Panc1 (cell line): ENCODE data around the gene C11orf42. TPM values are rescaled to one million over a fixed set of nuclear protein-coding genes. Genes with fewer than 3 reads are reported as not detected.

Experiments
- ATAC-seq: fragments of 200-7000 bp; cut with Tn5 transposase; 2 replicates; pipeline ENCODE4 v1.9.1; 2020; ENCODE audit warnings: mild to moderate bottlenecking, moderate library complexity
- BruUV-seq: library from RNA; stranded (reverse); fragments of 400-500 nt; replicated peaks from 2 replicates; lab custom pipeline; 2021; lab: Mats Ljungman, UMichigan
- CTCF ChIA-PET: fragments of 300-600 bp; sonication (Branson Sonifier 250); formaldehyde crosslinking; loops from one replicate; lab custom pipeline; 2022; ENCODE audit warnings: antibody characterized with exemption; lab: Charles Lee
- POLR2A ChIA-PET: fragments of 300-600 bp; sonication (Branson Sonifier 250); formaldehyde crosslinking; loops from one replicate; lab custom pipeline; 2022; ENCODE audit warnings: antibody characterized with exemption; lab: Charles Lee
- DNase-seq: peaks from one replicate; pipeline ENCODE4 v3.0.0-alpha.2; 2010; ENCODE audit warnings: low read depth, low spot score
- H3K27ac ChIP-seq: 2 replicates; pipeline ENCODE4 v1.5.1; 2011; ENCODE audit warnings: mild to moderate bottlenecking, low read length, inconsistent platforms
- H3K27me3 ChIP-seq: fragments of 200-500 bp; sonication (Bioruptor generic); 2 replicates; pipeline ENCODE4 v1.6.0; 2014; ENCODE audit warnings: low read length, inconsistent platforms; ENCODE audit not compliant: control insufficient read depth, insufficient read depth
- H3K36me3 ChIP-seq: fragments of 200-500 bp; sonication (Bioruptor generic); 2 replicates; pipeline ENCODE4 v1.5.1; 2014; ENCODE audit warnings: inconsistent platforms, mild to moderate bottlenecking, low read length, moderate library complexity; ENCODE audit not compliant: control insufficient read depth, insufficient read depth
- H3K4me1 ChIP-seq: 2 replicates; pipeline ENCODE4 v1.5.1; 2011; ENCODE audit warnings: inconsistent platforms, mild to moderate bottlenecking, low read length, moderate library complexity; ENCODE audit not compliant: control insufficient read depth, insufficient read depth
- H3K4me3 ChIP-seq, 2 experiments: 2 replicates each; pipeline ENCODE4 v1.5.1; 2011 to 2012; ENCODE audit warnings: low read depth in 2 of 2, low read length in 2 of 2, mild to moderate bottlenecking in 2 of 2, inconsistent platforms in 1 of 2, moderate library complexity in 1 of 2
- H3K9me3 ChIP-seq: fragments of 200-500 bp; sonication (Bioruptor generic); 2 replicates; pipeline ENCODE4 v1.5.1; 2014; ENCODE audit warnings: low read depth, mild to moderate bottlenecking, inconsistent platforms, low read length, moderate library complexity; ENCODE audit not compliant: control insufficient read depth, insufficient read depth
- CTCF ChIP-seq: fragments of 450-650 bp; IDR thresholded peaks from 2 replicates; pipeline ENCODE4 v1.5.1; 2017; ENCODE audit warnings: mild to moderate bottlenecking
- POLR2AphosphoS5 ChIP-seq: IDR thresholded peaks from 2 replicates; pipeline ENCODE4 v1.6.1; 2012; ENCODE audit warnings: mild to moderate bottlenecking, low read depth, low read length, moderate library complexity
- SIN3A ChIP-seq: IDR thresholded peaks from 2 replicates; pipeline ENCODE4 v1.6.1; 2012; ENCODE audit warnings: low read depth, mild to moderate bottlenecking, low read length, moderate library complexity, borderline replicate concordance; ENCODE audit not compliant: insufficient read depth
- TCF7L2 ChIP-seq: IDR thresholded peaks from 2 replicates; pipeline ENCODE4 v1.6.1; 2011; ENCODE audit warnings: mild to moderate bottlenecking, low read depth, low read length, inconsistent platforms
- in situ Hi-C: cut with HindIII; loops from 2 replicates; pipeline ENCODE4 v1.10.0; 2016; ENCODE audit warnings: low sequenced_read_pairs, low pct_unique_long_range_greater_than_20kb
- intact Hi-C: fragments of 100-400 bp; cut with micrococcal nuclease; formaldehyde crosslinking; loops from one replicate; pipeline ENCODE4 v1.10.0; 2022; ENCODE audit not compliant: unreplicated experiment
- total RNA-seq: library from RNA; stranded (reverse); gene quantifications from one replicate; pipeline ENCODE4 v1.2.1, GENCODE V29; 2021; ENCODE audit not compliant: unreplicated experiment
- TF ChIP-seq, protein P1 (sequence below), 2 experiments: IDR thresholded peaks; 2 replicates each; pipeline ENCODE4 v1.6.1; 2011 to 2012; ENCODE audit warnings: low read depth in 2 of 2, control low read depth in 1 of 2, low read length in 1 of 2, mild to moderate bottlenecking in 1 of 2, moderate library complexity in 1 of 2; ENCODE audit not compliant: insufficient read depth in 1 of 2

Gene C11orf42
- total RNA-seq, 1 experiment from 2014 or later, result not detected

GRCh38 chr11:6191742-6192141 lies 13.6 kb upstream of the C11orf42 start:
- H3K4me1 ChIP-seq, result no peaks in the 10 kb centered on the region
- no peaks in the 10 kb centered on the region for H3K36me3 ChIP-seq
- no peak for DNase-seq
- no TSS peak for BruUV-seq
- in situ Hi-C loops (no loop called here), intact Hi-C loops (no loop called here)
- POLR2A ChIA-PET, result no interaction called here
- CTCF ChIA-PET, result no interaction called here
- peaks cover 3% of the 10 kb centered on the region; the same call in 1 of the 2 replicates for H3K27me3 ChIP-seq
- H3K9me3 ChIP-seq, result no peaks in the 10 kb centered on the region
- no peak overlapping the region for H3K27ac ChIP-seq
- ATAC-seq, result no peak
- H3K4me3 ChIP-seq, result no peak overlapping the region
- TF ChIP-seq, protein P1, sequence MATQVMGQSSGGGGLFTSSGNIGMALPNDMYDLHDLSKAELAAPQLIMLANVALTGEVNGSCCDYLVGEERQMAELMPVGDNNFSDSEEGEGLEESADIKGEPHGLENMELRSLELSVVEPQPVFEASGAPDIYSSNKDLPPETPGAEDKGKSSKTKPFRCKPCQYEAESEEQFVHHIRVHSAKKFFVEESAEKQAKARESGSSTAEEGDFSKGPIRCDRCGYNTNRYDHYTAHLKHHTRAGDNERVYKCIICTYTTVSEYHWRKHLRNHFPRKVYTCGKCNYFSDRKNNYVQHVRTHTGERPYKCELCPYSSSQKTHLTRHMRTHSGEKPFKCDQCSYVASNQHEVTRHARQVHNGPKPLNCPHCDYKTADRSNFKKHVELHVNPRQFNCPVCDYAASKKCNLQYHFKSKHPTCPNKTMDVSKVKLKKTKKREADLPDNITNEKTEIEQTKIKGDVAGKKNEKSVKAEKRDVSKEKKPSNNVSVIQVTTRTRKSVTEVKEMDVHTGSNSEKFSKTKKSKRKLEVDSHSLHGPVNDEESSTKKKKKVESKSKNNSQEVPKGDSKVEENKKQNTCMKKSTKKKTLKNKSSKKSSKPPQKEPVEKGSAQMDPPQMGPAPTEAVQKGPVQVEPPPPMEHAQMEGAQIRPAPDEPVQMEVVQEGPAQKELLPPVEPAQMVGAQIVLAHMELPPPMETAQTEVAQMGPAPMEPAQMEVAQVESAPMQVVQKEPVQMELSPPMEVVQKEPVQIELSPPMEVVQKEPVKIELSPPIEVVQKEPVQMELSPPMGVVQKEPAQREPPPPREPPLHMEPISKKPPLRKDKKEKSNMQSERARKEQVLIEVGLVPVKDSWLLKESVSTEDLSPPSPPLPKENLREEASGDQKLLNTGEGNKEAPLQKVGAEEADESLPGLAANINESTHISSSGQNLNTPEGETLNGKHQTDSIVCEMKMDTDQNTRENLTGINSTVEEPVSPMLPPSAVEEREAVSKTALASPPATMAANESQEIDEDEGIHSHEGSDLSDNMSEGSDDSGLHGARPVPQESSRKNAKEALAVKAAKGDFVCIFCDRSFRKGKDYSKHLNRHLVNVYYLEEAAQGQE (IDR thresholded peaks at IDR 0.05; ENCODE audit: insufficient read depth in 1 of 2, low read depth in 2 of 2, low read length in 1 of 2), result no peak
- TF ChIP-seq POLR2AphosphoS5 (no peak), CTCF (no peak), SIN3A (no peak), TCF7L2 (no peak)

DNA sequence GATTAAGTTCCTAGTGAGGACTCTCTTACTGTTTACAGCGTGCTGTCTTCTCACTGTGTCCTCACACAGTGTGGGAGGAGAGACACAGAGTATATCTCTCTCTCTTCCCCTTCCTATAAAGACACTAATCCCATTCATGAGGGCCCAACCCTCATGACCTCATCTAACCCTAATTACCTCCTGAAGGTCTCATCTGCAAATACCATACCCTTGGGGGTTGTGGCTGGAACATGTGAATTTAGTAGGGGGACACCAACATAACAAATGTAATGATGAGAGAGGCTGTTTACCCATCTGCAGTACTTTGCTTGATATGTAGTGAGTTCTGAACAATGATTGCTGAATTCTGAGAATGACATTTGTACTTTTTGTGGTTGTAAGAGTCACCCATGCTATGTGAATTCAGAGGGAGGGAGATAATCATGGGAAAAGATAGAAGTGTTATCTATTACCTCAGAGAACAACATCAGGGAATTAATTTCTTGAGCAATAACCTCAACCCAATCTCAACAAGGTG lies 11.2 kb upstream of the C11orf42 start:
- in situ Hi-C loops (no loop called here), intact Hi-C loops (no loop called here)
- POLR2A ChIA-PET, result no interaction called here
- DNase-seq (no peak), ATAC-seq (no peak; the same call in 1 of the 2 replicates)
- no TSS peak for BruUV-seq
- CTCF ChIA-PET, result no interaction called here
- Histone ChIP-seq H3K4me1 (no peaks in the 10 kb centered on the region), H3K4me3 (no peak overlapping the region), H3K36me3 (no peaks in the 10 kb centered on the region), H3K9me3 (no peaks in the 10 kb centered on the region), H3K27me3 (peaks cover 3% of the 10 kb centered on the region; the same call in 1 of the 2 replicates), H3K27ac (no peak overlapping the region)
- TF ChIP-seq POLR2AphosphoS5 (no peak), TCF7L2 (no peak), CTCF (no peak), SIN3A (no peak)
- TF ChIP-seq, protein P1 (IDR thresholded peaks at IDR 0.05; ENCODE audit: insufficient read depth in 1 of 2, low read depth in 2 of 2, low read length in 1 of 2), result no peak
